ENCODE measurements around the gene FGF6.
"Not testable (repeated sequence)": the region's sequence is repeated elsewhere in the genome, so short reads cannot be mapped to it uniquely, and the experiment has no call there.

The FGF6 gene

GRCh38 chr12:4424422-4424821 is 21.2 kb downstream of the FGF6 start:
- in situ Hi-C loops (cut with HindIII; ENCODE audit: low pct_ligation_motif_present, low pct_unique_long_range_greater_than_20kb, low sequenced_read_pairs) = no loop called here
- no peak for DNase-seq

- in situ Hi-C loops (cut with HindIII; ENCODE audit: low pct_ligation_motif_present, low pct_unique_long_range_greater_than_20kb, low sequenced_read_pairs) = no loop called here
- DNase-seq = no peak
Measured at GRCh38 chr12:4423528-4424195, 22.0 kb downstream of the FGF6 start.

- DNase-seq = no peak
- in situ Hi-C loops (cut with HindIII; ENCODE audit: low pct_ligation_motif_present, low pct_unique_long_range_greater_than_20kb, low sequenced_read_pairs) = no loop called here
Measured at GRCh38 chr12:4422985-4423384, 22.6 kb downstream of the FGF6 start.

GRCh38 chr12:4421590-4422031 is 24.0 kb downstream of the FGF6 start:
- in situ Hi-C loops (cut with HindIII; ENCODE audit: low pct_ligation_motif_present, low pct_unique_long_range_greater_than_20kb, low sequenced_read_pairs) = no loop called here
- peak; percentile 67 for DNase-seq

GRCh38 chr12:4420138-4420670 is 25.4 kb downstream of the FGF6 start:
- in situ Hi-C loops (cut with HindIII; ENCODE audit: low pct_ligation_motif_present, low pct_unique_long_range_greater_than_20kb, low sequenced_read_pairs) = no loop called here
- no peak for DNase-seq

GRCh38 chr12:4418913-4419312 is 26.7 kb downstream of the FGF6 start:
- in situ Hi-C loops (cut with HindIII; ENCODE audit: low pct_ligation_motif_present, low pct_unique_long_range_greater_than_20kb, low sequenced_read_pairs) = no loop called here
- no peak for DNase-seq

GRCh38 chr12:4417936-4418335 is 27.7 kb downstream of the FGF6 start:
- DNase-seq = no peak
- in situ Hi-C loops (cut with HindIII; ENCODE audit: low pct_ligation_motif_present, low pct_unique_long_range_greater_than_20kb, low sequenced_read_pairs) = no loop called here

GRCh38 chr12:4417455-4417854 is 28.2 kb downstream of the FGF6 start:
- no peak for DNase-seq
- in situ Hi-C loops (cut with HindIII; ENCODE audit: low pct_ligation_motif_present, low pct_unique_long_range_greater_than_20kb, low sequenced_read_pairs) = no loop called here

GRCh38 chr12:4416276-4416675 is 29.3 kb downstream of the FGF6 start:
- in situ Hi-C loops (cut with HindIII; ENCODE audit: low pct_ligation_motif_present, low pct_unique_long_range_greater_than_20kb, low sequenced_read_pairs) = no loop called here
- DNase-seq = no peak

- in situ Hi-C loops (cut with HindIII; ENCODE audit: low pct_ligation_motif_present, low pct_unique_long_range_greater_than_20kb, low sequenced_read_pairs) = no loop called here
- no peak for DNase-seq
Measured at GRCh38 chr12:4412465-4412864, 33.1 kb downstream of the FGF6 start.

GRCh38 chr12:4412056-4412455 is 33.6 kb downstream of the FGF6 start:
- no peak for DNase-seq
- in situ Hi-C loops (cut with HindIII; ENCODE audit: low pct_ligation_motif_present, low pct_unique_long_range_greater_than_20kb, low sequenced_read_pairs) = no loop called here

GRCh38 chr12:4407136-4407535 is 38.5 kb downstream of the FGF6 start:
- in situ Hi-C loops (cut with HindIII; ENCODE audit: low pct_ligation_motif_present, low pct_unique_long_range_greater_than_20kb, low sequenced_read_pairs) = no loop called here
- no peak for DNase-seq

- in situ Hi-C loops (cut with HindIII; ENCODE audit: low pct_ligation_motif_present, low pct_unique_long_range_greater_than_20kb, low sequenced_read_pairs); DNase-seq: not testable (repeated sequence)
Measured at GRCh38 chr12:4404877-4405637, 40.6 kb downstream of the FGF6 start.

GRCh38 chr12:4402996-4403395 is 42.6 kb downstream of the FGF6 start:
- no peak for DNase-seq
- in situ Hi-C loops (cut with HindIII; ENCODE audit: low pct_ligation_motif_present, low pct_unique_long_range_greater_than_20kb, low sequenced_read_pairs) = no loop called here

- in situ Hi-C loops (cut with HindIII; ENCODE audit: low pct_ligation_motif_present, low pct_unique_long_range_greater_than_20kb, low sequenced_read_pairs) = no loop called here
- no peak for DNase-seq
Measured at GRCh38 chr12:4401117-4401516, 44.5 kb downstream of the FGF6 start.

GRCh38 chr12:4395818-4396217 is 49.8 kb downstream of the FGF6 start:
- no peak for DNase-seq
- in situ Hi-C loops (cut with HindIII; ENCODE audit: low pct_ligation_motif_present, low pct_unique_long_range_greater_than_20kb, low sequenced_read_pairs) = no loop called here

- in situ Hi-C loops (cut with HindIII; ENCODE audit: low pct_ligation_motif_present, low pct_unique_long_range_greater_than_20kb, low sequenced_read_pairs) = no loop called here
- DNase-seq = no peak
Measured at GRCh38 chr12:4393211-4393610, 52.4 kb downstream of the FGF6 start.

GRCh38 chr12:4392223-4392742 is 53.3 kb downstream of the FGF6 start:
- no peak for DNase-seq
- in situ Hi-C loops (cut with HindIII; ENCODE audit: low pct_ligation_motif_present, low pct_unique_long_range_greater_than_20kb, low sequenced_read_pairs) = no loop called here

GRCh38 chr12:4388662-4389061 is 57.0 kb downstream of the FGF6 start:
- DNase-seq = no peak

GRCh38 chr12:4388032-4388431 is 57.6 kb downstream of the FGF6 start:
- in situ Hi-C loops (cut with HindIII; ENCODE audit: low pct_ligation_motif_present, low pct_unique_long_range_greater_than_20kb, low sequenced_read_pairs) = no loop called here
- DNase-seq = no peak

More at GRCh38 chr12:4388662-4389061, 57.0 kb downstream of the FGF6 start:
- in situ Hi-C loops (cut with HindIII; ENCODE audit: low pct_ligation_motif_present, low pct_unique_long_range_greater_than_20kb, low sequenced_read_pairs) = no loop called here
